Naive thymus-derived CD4-positive, alpha-beta T cell (primary cell): ENCODE results near the gene ACOXL. TPM values are rescaled to one million over a fixed set of nuclear protein-coding genes. Genes with fewer than 3 reads are reported as not detected.
"Not testable (repeated sequence)": the region's sequence is repeated elsewhere in the genome, so short reads cannot be mapped to it uniquely, and the experiment has no call there.

Experiments
- ATAC-seq: fragments of 150-1000 bp; cut with Tn5 transposase; 2 replicates; pipeline ENCODE4 v1.10.0; 2021; ENCODE audit warnings: mild to moderate bottlenecking, moderate library complexity
- CTCF ChIA-PET: fragments of 350-600 bp; sonication (Branson Sonifier 250); formaldehyde crosslinking; loops from one replicate; lab custom pipeline; 2021; ENCODE audit warnings: antibody characterized with exemption; lab: Charles Lee
- POLR2A ChIA-PET: fragments of 350-600 bp; sonication (Branson Sonifier 250); formaldehyde crosslinking; loops from one replicate; lab custom pipeline; 2021; ENCODE audit warnings: antibody characterized with exemption, inconsistent platforms; lab: Charles Lee
- DNase-seq, 9 donors: peaks; one replicate each; pipeline versions ENCODE4 v3.0.0 to v3.0.0-alpha.2; 2020 to 2022; ENCODE audit warnings: mixed read lengths in 1 of 9
- H3K27ac ChIP-seq: one replicate; pipeline ENCODE4 v1.7.0; 2013; ENCODE audit warnings: mild to moderate bottlenecking, low read depth, low read length, moderate library complexity
- H3K27me3 ChIP-seq, 2 donors: one replicate each; pipeline ENCODE4 v1.7.0; 2013; ENCODE audit warnings: low read length in 2 of 2, mild to moderate bottlenecking in 2 of 2, moderate library complexity in 2 of 2; ENCODE audit not compliant: control insufficient read depth in 2 of 2, insufficient read depth in 2 of 2
- H3K36me3 ChIP-seq, 3 experiments: 1 replicate in 2 of 3; 2 replicates in 1 of 3; pipeline ENCODE4 v1.7.0; 2013; ENCODE audit warnings: low read length in 3 of 3, mild to moderate bottlenecking in 3 of 3, moderate library complexity in 1 of 3; ENCODE audit not compliant: insufficient read depth in 3 of 3, control insufficient read depth in 2 of 3
- H3K4me1 ChIP-seq, 2 donors: one replicate each; pipeline ENCODE4 v1.7.0; 2013; ENCODE audit warnings: low read length in 2 of 2, mild to moderate bottlenecking in 2 of 2, moderate library complexity in 1 of 2; ENCODE audit not compliant: control insufficient read depth in 2 of 2, insufficient read depth in 2 of 2
- H3K4me3 ChIP-seq: 2 replicates; pipeline ENCODE4 v1.7.0; 2013; ENCODE audit warnings: mild to moderate bottlenecking, low read length
- H3K9me3 ChIP-seq, 3 experiments: 1 replicate in 2 of 3; 2 replicates in 1 of 3; pipeline ENCODE4 v1.7.0; 2013; ENCODE audit warnings: low read length in 3 of 3; ENCODE audit not compliant: control insufficient read depth in 2 of 3
- H3K27ac Mint-ChIP-seq, 9 donors: one replicate each; pipeline ENCODE4 v1.8.0; 2020 to 2022; ENCODE audit warnings: mixed read lengths in 9 of 9, mild to moderate bottlenecking in 8 of 9, moderate library complexity in 5 of 9, inconsistent platforms in 2 of 9
- H3K27me3 Mint-ChIP-seq, 5 donors: one replicate each; pipeline ENCODE4 v1.8.0; 2021 to 2022; ENCODE audit warnings: mixed read lengths in 5 of 5, mild to moderate bottlenecking in 1 of 5
- H3K36me3 Mint-ChIP-seq, 5 donors: one replicate each; pipeline ENCODE4 v1.8.0; 2020 to 2022; ENCODE audit warnings: mixed read lengths in 5 of 5, mild to moderate bottlenecking in 3 of 5, inconsistent platforms in 1 of 5
- H3K4me1 Mint-ChIP-seq, 7 donors: one replicate each; pipeline ENCODE4 v1.8.0; 2020 to 2022; ENCODE audit warnings: mixed read lengths in 7 of 7, mild to moderate bottlenecking in 3 of 7, inconsistent platforms in 1 of 7
- H3K4me3 Mint-ChIP-seq, 10 donors: one replicate each; pipeline ENCODE4 v1.8.0; 2020 to 2022; ENCODE audit warnings: mild to moderate bottlenecking in 10 of 10, mixed read lengths in 10 of 10, moderate library complexity in 6 of 10, inconsistent platforms in 2 of 10
- H3K9me3 Mint-ChIP-seq, 11 donors: one replicate each; pipeline ENCODE4 v1.8.0; 2020 to 2022; ENCODE audit warnings: mixed read lengths in 11 of 11, mild to moderate bottlenecking in 4 of 11, inconsistent platforms in 1 of 11, moderate library complexity in 1 of 11
- intact Hi-C, 2 donors: fragments of 100-400 bp; cut with micrococcal nuclease; formaldehyde crosslinking; loops; one replicate each; pipeline ENCODE4 v1.15.1; 2023
- polyA plus RNA-seq, 2 donors: library from polyadenylated mRNA; unstranded; fragments of 300-500 nt; fragmentation: Illumina TruSeq; gene quantifications; one replicate each; pipeline ENCODE4 v1.2.3, GENCODE V29; 2021
- total RNA-seq, 6 experiments: library from RNA in 5 of 6; stranded (reverse) in 5 of 6; gene quantifications; 1 replicate in 5 of 6; 2 replicates in 1 of 6; pipeline ENCODE4 v1.2.3 and lab custom pipeline; 2021 to 2026

ACOXL gene
- total and polyA plus RNA-seq, 7 experiments from 2014 or later = 0.29 TPM; not detected in 6

- DNase-seq = no peak
- Mint-ChIP-seq H3K4me1 (peaks cover 0 to 8% (median 0%) of the 10 kb centered on the region in 7 donors), H3K4me3 (no peak overlapping the region)
These were observed 40.6 kb upstream of the ACOXL start for GRCh38 chr2:110691612-110692258.

GRCh38 chr2:110695146-110695898 lies 37.1 kb upstream of the ACOXL start:
- not testable (repeated sequence) for ATAC-seq, H3K27ac ChIP-seq
- CTCF ChIA-PET = interaction anchor here (0.6 kb wide), 1 partner anchor 65 kb away, joined by 4 read pairs; no protein-coding TSS in a partner anchor

More at GRCh38 chr2:110691612-110692258, 40.6 kb upstream of the ACOXL start:
- Mint-ChIP-seq H3K27me3 (peaks cover 10 to 40% (median 26%) of the 10 kb centered on the region in 5 donors), H3K27ac (no peak overlapping the region), H3K36me3 (peaks cover 0 to 4% (median 0%) of the 10 kb centered on the region in 5 donors), H3K9me3 (peaks cover 0 to 20% (median 10%) of the 10 kb centered on the region in 11 donors)
- no peak for ATAC-seq
- Histone ChIP-seq H3K36me3 (no peaks in the 10 kb centered on the region), H3K4me1 (no peaks in the 10 kb centered on the region), H3K9me3 (no peaks in the 10 kb centered on the region), H3K27me3 (no peaks in the 10 kb centered on the region), H3K27ac (no peak overlapping the region), H3K4me3 (no peak overlapping the region)
- CTCF ChIA-PET = no interaction called here
- POLR2A ChIA-PET = no interaction called here
- intact Hi-C loops = no loop called here

DNA sequence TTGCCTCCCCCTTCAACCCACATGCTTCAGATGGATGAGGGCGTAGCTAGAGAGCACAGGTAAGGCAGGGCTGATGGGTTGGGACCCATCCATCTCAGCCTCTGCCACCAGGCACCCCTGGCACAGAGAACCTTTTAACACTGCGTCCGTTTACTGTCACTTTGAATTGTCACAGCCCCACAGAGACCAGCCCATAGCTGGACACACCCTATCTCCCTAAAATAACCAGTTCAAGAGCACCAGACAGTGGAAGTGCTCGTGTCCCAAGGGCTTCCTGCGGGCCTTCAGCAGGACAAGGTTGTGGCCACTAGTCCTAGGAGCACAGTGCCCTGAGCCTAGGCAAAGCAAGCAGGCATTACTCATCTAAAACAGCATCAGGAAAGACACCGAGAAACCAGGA lies 34.1 kb upstream of the ACOXL start:
- H3K4me1 ChIP-seq, H3K4me3 Mint-ChIP-seq, CTCF ChIA-PET, H3K27me3 ChIP-seq, DNase-seq, H3K27ac Mint-ChIP-seq, intact Hi-C loops, POLR2A ChIA-PET, H3K4me1 Mint-ChIP-seq, H3K4me3 ChIP-seq, ATAC-seq, H3K36me3 ChIP-seq, H3K27ac ChIP-seq, H3K9me3 Mint-ChIP-seq, H3K36me3 Mint-ChIP-seq, H3K9me3 ChIP-seq: not testable (repeated sequence)
- peaks cover 4 to 36% (median 14%) of the 10 kb centered on the region in 5 donors for H3K27me3 Mint-ChIP-seq

More at GRCh38 chr2:110695146-110695898, 37.1 kb upstream of the ACOXL start:
- H3K36me3 ChIP-seq, intact Hi-C loops, H3K4me1 Mint-ChIP-seq, H3K9me3 ChIP-seq, H3K27me3 ChIP-seq, H3K27ac Mint-ChIP-seq, H3K4me3 Mint-ChIP-seq, H3K36me3 Mint-ChIP-seq, POLR2A ChIA-PET, H3K4me1 ChIP-seq, DNase-seq, H3K9me3 Mint-ChIP-seq, H3K4me3 ChIP-seq: not testable (repeated sequence)
- peaks cover 10 to 31% (median 25%) of the 10 kb centered on the region in 5 donors for H3K27me3 Mint-ChIP-seq

GRCh38 chr2:110702514-110703380 lies 29.6 kb upstream of the ACOXL start:
- intact Hi-C loops = no loop called here
- ChIA-PET CTCF (no interaction called here), POLR2A (no interaction called here)

GRCh38 chr2:110707386-110707965 lies 24.9 kb upstream of the ACOXL start:
- DNase-seq = no peak
- Mint-ChIP-seq H3K27ac (no peak overlapping the region), H3K4me3 (no peak overlapping the region), H3K4me1 (no peaks in the 10 kb centered on the region), H3K36me3 (no peaks in the 10 kb centered on the region), H3K9me3 (peaks cover 0 to 2% (median 0%) of the 10 kb centered on the region in 11 donors), H3K27me3 (peaks cover 23 to 88% (median 35%) of the 10 kb centered on the region in 5 donors)
- ChIA-PET CTCF (no interaction called here), POLR2A (no interaction called here)
- Histone ChIP-seq H3K4me3 (no peak overlapping the region), H3K27me3 (no peaks in the 10 kb centered on the region), H3K9me3 (no peaks in the 10 kb centered on the region), H3K36me3 (no peaks in the 10 kb centered on the region), H3K27ac (no peak overlapping the region), H3K4me1 (no peaks in the 10 kb centered on the region)
- intact Hi-C loops = no loop called here
- no peak for ATAC-seq

More at GRCh38 chr2:110702514-110703380, 29.6 kb upstream of the ACOXL start:
- Mint-ChIP-seq H3K4me1 (peaks cover 0 to 2% (median 0%) of the 10 kb centered on the region in 7 donors), H3K9me3 (no peaks in the 10 kb centered on the region), H3K27me3 (peaks cover 0 to 66% (median 10%) of the 10 kb centered on the region in 5 donors), H3K36me3 (no peaks in the 10 kb centered on the region), H3K27ac (no peak overlapping the region), H3K4me3 (no peak overlapping the region)
- DNase-seq (no peak), ATAC-seq (no peak)
- Histone ChIP-seq H3K4me3 (no peak overlapping the region), H3K4me1 (no peaks in the 10 kb centered on the region), H3K36me3 (no peaks in the 10 kb centered on the region), H3K27me3 (no peaks in the 10 kb centered on the region), H3K9me3 (no peaks in the 10 kb centered on the region), H3K27ac (no peak overlapping the region)

DNA sequence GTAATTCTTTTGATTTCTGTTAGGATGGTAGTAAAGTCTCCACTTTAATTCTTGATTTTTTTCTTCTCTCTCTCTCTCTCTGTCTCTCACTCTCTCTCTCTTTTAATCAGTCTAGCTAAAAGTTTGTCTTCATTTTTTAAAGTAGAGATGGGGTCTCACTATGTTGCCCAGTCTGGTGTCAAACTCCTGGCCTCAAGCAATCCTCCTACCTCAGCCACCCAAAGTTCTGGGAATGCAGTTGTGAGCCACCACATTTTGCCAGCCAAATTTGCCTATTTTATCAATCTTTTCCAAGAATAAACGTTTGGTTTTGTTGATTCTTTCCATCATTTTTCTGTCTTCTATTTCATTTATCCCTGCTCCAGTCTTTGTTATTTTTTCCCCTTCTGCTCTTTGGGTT lies 23.9 kb upstream of the ACOXL start:
- peaks cover 27 to 87% (median 42%) of the 10 kb centered on the region in 5 donors for H3K27me3 Mint-ChIP-seq
- intact Hi-C loops = no loop called here
- no peak for ATAC-seq
- no peaks in the 10 kb centered on the region for H3K4me1 Mint-ChIP-seq
- Histone ChIP-seq H3K9me3 (no peaks in the 10 kb centered on the region), H3K36me3 (no peaks in the 10 kb centered on the region), H3K27me3 (no peaks in the 10 kb centered on the region), H3K4me1 (no peaks in the 10 kb centered on the region), H3K4me3 (no peak overlapping the region), H3K27ac (no peak overlapping the region)
- H3K9me3 Mint-ChIP-seq = peaks cover 0 to 2% (median 0%) of the 10 kb centered on the region in 11 donors
- CTCF ChIA-PET = no interaction called here
- POLR2A ChIA-PET = no interaction called here
- peak overlapping the region in 1 of 9 donors; percentile 18 for H3K27ac Mint-ChIP-seq
- no peak overlapping the region for H3K4me3 Mint-ChIP-seq
- no peak for DNase-seq
- peaks cover 0 to 4% (median 0%) of the 10 kb centered on the region in 5 donors for H3K36me3 Mint-ChIP-seq
